Calu3 (cell line): Measurements from ENCODE around the gene LRRC38. TPM values are rescaled to one million over a fixed set of nuclear protein-coding genes. Genes with fewer than 3 reads are reported as not detected.

Source experiments
- BruUV-seq: library from RNA; stranded (reverse); fragments of 400-500 nt; replicated peaks from 2 replicates; lab custom pipeline; 2021; lab: Mats Ljungman, UMichigan
- CTCF ChIA-PET: fragments of 300-600 bp; sonication (Branson Sonifier 250); formaldehyde crosslinking; loops from one replicate; lab custom pipeline; 2022; ENCODE audit warnings: antibody characterized with exemption; lab: Charles Lee
- DNase-seq: peaks from one replicate; pipeline ENCODE4 v3.0.0; 2022
- H3K27ac Mint-ChIP-seq: one replicate; pipeline ENCODE4 v1.8.0; 2022; ENCODE audit warnings: mixed read lengths; ENCODE audit not compliant: unreplicated experiment
- H3K27me3 Mint-ChIP-seq: one replicate; pipeline ENCODE4 v1.8.0; 2022; ENCODE audit warnings: mixed read lengths; ENCODE audit not compliant: unreplicated experiment
- H3K36me3 Mint-ChIP-seq: one replicate; pipeline ENCODE4 v1.8.0; 2022; ENCODE audit warnings: mild to moderate bottlenecking, moderate library complexity, mixed read lengths; ENCODE audit not compliant: insufficient read depth, unreplicated experiment
- H3K4me1 Mint-ChIP-seq: one replicate; pipeline ENCODE4 v1.8.0; 2022; ENCODE audit warnings: mild to moderate bottlenecking, low read depth, mixed read lengths; ENCODE audit not compliant: unreplicated experiment
- H3K4me3 Mint-ChIP-seq: one replicate; pipeline ENCODE4 v1.8.0; 2022; ENCODE audit warnings: mild to moderate bottlenecking, low read depth, moderate library complexity, mixed read lengths; ENCODE audit not compliant: unreplicated experiment
- H3K9me3 Mint-ChIP-seq: one replicate; pipeline ENCODE4 v1.8.0; 2022; ENCODE audit warnings: low read depth, mixed read lengths; ENCODE audit not compliant: unreplicated experiment
- intact Hi-C: fragments of 100-400 bp; cut with micrococcal nuclease; formaldehyde crosslinking; loops from one replicate; pipeline ENCODE4 v1.10.0; 2022; ENCODE audit not compliant: unreplicated experiment
- total RNA-seq: library from RNA; stranded (reverse); gene quantifications from 2 replicates; pipeline ENCODE4 v1.2.3, GENCODE V29; 2022
- TF ChIP-seq, protein P1 (sequence below): fragments of 200-600 bp; IDR thresholded peaks from one replicate; pipeline ENCODE4 v1.8.0; 2022; ENCODE audit warnings: antibody characterized with exemption; ENCODE audit not compliant: unreplicated experiment

Gene LRRC38
- total RNA-seq, 1 experiment from 2014 or later, result not detected

DNA sequence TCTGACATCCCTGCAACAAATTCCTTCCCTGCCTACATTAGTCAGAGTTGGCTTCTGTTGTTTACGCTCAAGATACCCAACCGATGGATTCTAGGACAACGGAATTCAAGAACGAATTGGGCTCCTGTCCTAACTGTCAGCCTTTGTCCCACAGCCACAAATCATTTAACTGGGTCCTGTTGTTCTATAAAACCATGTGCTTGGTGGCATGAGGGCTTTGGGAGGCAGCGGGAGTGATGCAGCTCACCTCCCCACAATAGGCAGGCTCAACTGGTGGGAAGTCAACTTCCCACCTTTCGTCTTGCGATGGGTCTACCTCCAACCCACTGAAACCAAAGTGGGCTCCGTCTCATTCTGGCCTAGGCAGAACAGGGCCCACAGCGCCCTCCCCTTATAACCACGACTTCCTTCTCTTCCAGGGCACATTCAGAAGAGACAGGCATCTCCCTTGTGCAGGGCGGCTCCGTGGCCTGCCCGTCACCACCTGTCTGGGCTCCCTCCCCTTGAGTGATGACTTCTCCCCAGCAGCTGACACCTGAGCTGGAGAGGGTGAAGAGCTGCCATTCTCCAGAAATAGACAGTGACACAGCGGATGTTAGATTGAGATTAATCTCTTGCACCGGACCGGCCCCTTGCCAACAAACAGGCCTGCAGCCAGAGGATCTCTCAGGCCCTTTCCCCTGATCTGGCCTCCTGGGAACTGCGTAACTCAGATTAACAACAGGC, 26.5 kb downstream of the LRRC38 start:
- H3K27ac Mint-ChIP-seq, result no peak overlapping the region
- H3K36me3 Mint-ChIP-seq, result no peaks in the 10 kb centered on the region
- TF ChIP-seq, protein P1, sequence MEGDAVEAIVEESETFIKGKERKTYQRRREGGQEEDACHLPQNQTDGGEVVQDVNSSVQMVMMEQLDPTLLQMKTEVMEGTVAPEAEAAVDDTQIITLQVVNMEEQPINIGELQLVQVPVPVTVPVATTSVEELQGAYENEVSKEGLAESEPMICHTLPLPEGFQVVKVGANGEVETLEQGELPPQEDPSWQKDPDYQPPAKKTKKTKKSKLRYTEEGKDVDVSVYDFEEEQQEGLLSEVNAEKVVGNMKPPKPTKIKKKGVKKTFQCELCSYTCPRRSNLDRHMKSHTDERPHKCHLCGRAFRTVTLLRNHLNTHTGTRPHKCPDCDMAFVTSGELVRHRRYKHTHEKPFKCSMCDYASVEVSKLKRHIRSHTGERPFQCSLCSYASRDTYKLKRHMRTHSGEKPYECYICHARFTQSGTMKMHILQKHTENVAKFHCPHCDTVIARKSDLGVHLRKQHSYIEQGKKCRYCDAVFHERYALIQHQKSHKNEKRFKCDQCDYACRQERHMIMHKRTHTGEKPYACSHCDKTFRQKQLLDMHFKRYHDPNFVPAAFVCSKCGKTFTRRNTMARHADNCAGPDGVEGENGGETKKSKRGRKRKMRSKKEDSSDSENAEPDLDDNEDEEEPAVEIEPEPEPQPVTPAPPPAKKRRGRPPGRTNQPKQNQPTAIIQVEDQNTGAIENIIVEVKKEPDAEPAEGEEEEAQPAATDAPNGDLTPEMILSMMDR, result no peak
- CTCF ChIA-PET, result no interaction called here
- H3K4me3 Mint-ChIP-seq, result no peak overlapping the region
- DNase-seq, result no peak
- no peaks in the 10 kb centered on the region for H3K27me3 Mint-ChIP-seq
- no TSS peak for BruUV-seq
- peaks cover 15% of the 10 kb centered on the region for H3K9me3 Mint-ChIP-seq
- H3K4me1 Mint-ChIP-seq, result no peaks in the 10 kb centered on the region
- intact Hi-C loops, result no loop called here

DNA sequence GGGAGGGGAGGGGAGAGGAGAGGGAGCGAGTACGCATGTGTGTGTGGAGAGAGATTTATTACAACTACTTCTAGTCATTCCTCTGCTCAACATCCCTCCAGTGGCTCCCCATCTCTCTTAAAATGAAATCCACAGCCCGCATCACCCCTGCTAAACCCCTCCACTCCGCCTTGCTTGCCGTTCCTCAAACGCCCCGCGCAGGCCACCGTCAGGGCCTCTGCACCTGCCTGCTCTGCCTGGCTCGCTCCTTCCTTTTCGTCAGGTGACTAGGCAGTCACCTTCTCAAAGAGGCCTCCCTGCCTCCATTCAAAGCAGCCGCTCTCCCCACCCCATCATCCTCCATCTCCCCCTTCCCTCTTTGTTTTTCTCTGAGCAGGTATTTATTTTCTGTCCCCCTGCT, 29.9 kb downstream of the LRRC38 start:
- Mint-ChIP-seq H3K36me3 (no peaks in the 10 kb centered on the region), H3K27ac (no peak overlapping the region), H3K9me3 (peaks cover 17% of the 10 kb centered on the region), H3K4me3 (no peak overlapping the region), H3K4me1 (no peaks in the 10 kb centered on the region), H3K27me3 (no peaks in the 10 kb centered on the region)
- intact Hi-C loops, result no loop called here
- no peak for DNase-seq
- CTCF ChIA-PET, result no interaction called here
- BruUV-seq, result no TSS peak
- TF ChIP-seq, protein P1, result no peak

DNA sequence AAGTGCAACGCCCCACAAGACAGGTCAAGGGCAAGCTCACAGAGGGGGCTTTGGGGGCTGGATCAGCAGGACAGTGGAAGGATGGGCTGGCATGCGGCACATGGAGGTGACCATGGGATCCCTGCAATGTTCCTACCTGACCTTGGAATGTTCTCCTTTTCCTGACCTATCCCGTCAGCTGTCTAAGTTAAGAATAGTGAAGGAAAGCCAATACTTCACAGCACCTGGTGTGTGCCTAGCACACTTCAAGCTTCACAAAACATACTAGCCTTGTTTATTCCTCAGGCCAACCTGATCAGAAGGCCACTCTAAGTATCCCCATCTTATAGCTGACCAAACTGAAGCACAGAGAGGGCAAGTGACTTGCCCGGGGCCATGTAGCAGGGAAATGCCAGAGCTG, 31.2 kb downstream of the LRRC38 start:
- no peaks in the 10 kb centered on the region for H3K27me3 Mint-ChIP-seq
- H3K27ac Mint-ChIP-seq, result no peak overlapping the region
- TF ChIP-seq, protein P1, result no peak
- peaks cover 16% of the 10 kb centered on the region for H3K9me3 Mint-ChIP-seq
- BruUV-seq, result no TSS peak
- intact Hi-C loops, result no loop called here
- H3K4me3 Mint-ChIP-seq, result no peak overlapping the region
- DNase-seq, result no peak
- H3K36me3 Mint-ChIP-seq, result no peaks in the 10 kb centered on the region
- H3K4me1 Mint-ChIP-seq, result no peaks in the 10 kb centered on the region
- CTCF ChIA-PET, result no interaction called here

DNA sequence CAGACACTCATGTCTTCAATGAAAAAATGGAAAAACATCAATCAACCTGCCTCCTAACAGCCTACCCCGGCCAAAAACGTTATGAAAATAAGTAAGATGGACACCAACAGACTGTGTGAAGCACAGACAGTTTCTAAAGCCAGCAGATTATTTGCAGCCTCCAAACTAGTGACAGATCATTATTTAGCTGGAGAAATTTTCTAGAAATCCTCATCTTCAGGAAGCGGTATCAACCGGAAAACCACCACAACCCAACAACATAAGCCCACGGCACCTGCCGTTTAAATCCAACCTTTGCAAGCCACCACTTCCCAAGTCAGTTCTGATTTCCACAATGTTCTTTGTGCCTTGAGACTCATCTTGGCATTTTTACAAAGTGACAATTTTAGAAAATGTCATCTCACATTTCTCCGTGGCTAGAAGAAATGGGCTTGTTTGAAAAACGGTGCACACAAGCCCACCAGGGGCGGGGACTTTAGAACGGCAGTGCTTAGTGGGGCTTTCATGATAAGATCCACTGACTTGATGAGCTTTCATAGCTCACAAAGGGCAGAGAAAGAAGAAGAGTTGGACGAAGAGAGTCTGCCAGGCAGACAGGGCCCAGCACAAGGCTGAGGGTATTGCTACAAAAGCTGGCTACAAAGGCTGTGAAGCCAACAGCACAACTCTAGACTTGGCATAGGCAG, 34.5 kb downstream of the LRRC38 start:
- TF ChIP-seq, protein P1, result no peak

More for the DNA sequence above, 34.5 kb downstream of the LRRC38 start:
- Mint-ChIP-seq H3K36me3 (no peaks in the 10 kb centered on the region), H3K4me3 (no peak overlapping the region), H3K4me1 (no peaks in the 10 kb centered on the region), H3K27me3 (no peaks in the 10 kb centered on the region), H3K27ac (no peak overlapping the region), H3K9me3 (peaks cover 7% of the 10 kb centered on the region)
- intact Hi-C loops, result no loop called here
- BruUV-seq, result no TSS peak
- DNase-seq, result no peak
- CTCF ChIA-PET, result no interaction called here
